Measurements from ENCODE around the gene RHOT2. TPM values are rescaled to one million over a fixed set of nuclear protein-coding genes. Genes with fewer than 3 reads are reported as not detected.

The RHOT2 gene
- total and polyA plus RNA-seq, 2 of the 8 experiments (the other 6 are each of a cell fraction or from before 2014, with no cell fraction given): 149 to 194 TPM

DNA sequence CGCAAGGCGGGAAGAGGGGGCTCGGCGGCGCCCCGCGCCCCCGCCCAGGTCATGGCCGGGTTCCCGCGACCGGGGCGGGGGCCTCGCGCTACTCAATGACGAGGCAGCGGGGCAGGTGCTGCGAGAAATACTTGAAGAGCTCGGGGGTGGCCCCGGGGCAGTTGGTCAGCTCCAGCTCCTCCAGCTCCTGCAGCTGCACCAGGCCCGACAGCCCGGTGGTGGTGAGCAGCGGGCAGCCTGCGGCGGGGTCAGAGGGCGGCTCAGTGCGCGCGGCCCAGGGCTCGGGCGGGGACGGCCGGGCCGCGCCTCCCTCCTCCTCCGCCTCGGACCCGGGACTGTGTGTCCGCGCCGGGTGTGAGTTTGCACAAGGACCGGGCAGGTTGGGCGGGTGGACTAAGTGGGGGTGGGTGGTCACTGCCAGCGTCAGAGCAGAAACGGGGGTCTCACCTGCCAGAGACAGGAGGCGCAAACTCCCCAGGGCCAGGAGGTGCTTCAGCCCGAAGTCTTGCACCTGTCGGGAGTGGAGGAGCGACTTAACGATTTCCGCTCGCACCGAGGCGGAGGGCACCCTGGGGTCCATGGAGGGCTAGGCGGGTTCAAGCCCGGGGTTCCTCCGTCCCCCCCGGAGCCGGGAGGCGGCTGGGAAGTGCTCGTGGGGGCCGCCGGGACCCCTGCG, 26.4 kb downstream of the RHOT2 start (continued):
- TF ChIP-seq TCF12 (IDR thresholded peaks at IDR 0.05; ENCODE audit: low read depth, low read length) (no peak), USF2 (IDR thresholded peaks at IDR 0.05; ENCODE audit: low read length) (no peak), CHD7 (IDR thresholded peaks at IDR 0.05; ENCODE audit: insufficient replicate concordance, low read length) (no peak), KDM1A (IDR thresholded peaks at IDR 0.05; ENCODE audit: borderline replicate concordance, low read length) (no peak), CHD1 (IDR thresholded peaks at IDR 0.05; ENCODE audit: low read depth, low read length) (no peak), CBX8 (IDR thresholded peaks at IDR 0.05; ENCODE audit: borderline replicate concordance, low read depth, low read length) (no peak)

All from H1 (cell line).